Endothelial cell of umbilical vein (primary cell): ENCODE measurements around the gene TBC1D7. TPM values are rescaled to one million over a fixed set of nuclear protein-coding genes. Genes with fewer than 3 reads are reported as not detected.

ENCODE experiments used
- BruUV-seq: library from RNA; stranded (reverse); fragments of 400-500 nt; replicated peaks from 2 replicates; lab custom pipeline; 2021; lab: Mats Ljungman, UMichigan
- CTCF ChIA-PET: fragments of 300-600, 350-600 bp; sonication (Branson Sonifier 250); formaldehyde crosslinking; loops from one replicate; lab custom pipeline; 2021; ENCODE audit warnings: antibody characterized with exemption, inconsistent platforms; lab: Charles Lee
- POLR2A ChIA-PET: fragments of 300-600, 350-600 bp; sonication (Branson Sonifier 250); formaldehyde crosslinking; loops from one replicate; lab custom pipeline; 2021; ENCODE audit warnings: antibody characterized with exemption, inconsistent platforms; lab: Charles Lee
- DNase-seq: peaks from one replicate; pipeline ENCODE4 v3.0.0-alpha.2; 2011; ENCODE audit warnings: low read depth, low spot score
- FAIRE-seq: peaks from 2 replicates; lab custom pipeline; 2011; peaks lifted over from hg19 to GRCh38; lab: Jason Lieb, UNC
- H2AFZ ChIP-seq: 2 replicates; pipeline ENCODE4 v1.6.0; 2012; ENCODE audit warnings: low read depth, low read length, control low read depth, inconsistent platforms
- H3K27ac ChIP-seq: 2 replicates; pipeline ENCODE4 v1.5.1; 2011; ENCODE audit warnings: low read depth, mild to moderate bottlenecking, control low read depth, low read length, moderate library complexity; ENCODE audit not compliant: insufficient read depth
- H3K27me3 ChIP-seq, 2 experiments: 2 replicates each; pipeline versions ENCODE4 v1.6.0 to v1.6.1; 2011; ENCODE audit warnings: low read length in 2 of 2, mixed read lengths in 1 of 2; ENCODE audit not compliant: control insufficient read depth in 2 of 2, insufficient read depth in 2 of 2
- H3K36me3 ChIP-seq, 2 experiments: 2 replicates in 1 of 2; 3 replicates in 1 of 2; pipeline ENCODE4 v1.5.1; 2011; ENCODE audit warnings: low read length in 2 of 2, mild to moderate bottlenecking in 1 of 2, moderate library complexity in 1 of 2; ENCODE audit not compliant: control insufficient read depth in 2 of 2, insufficient read depth in 2 of 2; ENCODE audit errors: extremely low read depth in 1 of 2
- H3K4me1 ChIP-seq: 3 replicates; pipeline ENCODE4 v1.5.1; 2011; ENCODE audit warnings: mild to moderate bottlenecking, low read length; ENCODE audit not compliant: control insufficient read depth, insufficient read depth; ENCODE audit errors: extremely low read depth
- H3K4me2 ChIP-seq: 2 replicates; pipeline ENCODE4 v1.6.1; 2011; ENCODE audit warnings: low read length, control low read depth, mixed read lengths; ENCODE audit not compliant: insufficient read depth
- H3K4me3 ChIP-seq, 3 experiments: fragments of 200-600 bp in 1 of 3; sonication (generic), shearing (Covaris generic) in 1 of 3; replicated peaks in 1 of 3; 2 replicates each; pipeline ENCODE4 v1.5.1; 2011 to 2016; ENCODE audit warnings: control low read depth in 3 of 3, low read length in 3 of 3, mild to moderate bottlenecking in 2 of 3, inconsistent platforms in 1 of 3, low read depth in 1 of 3, moderate library complexity in 1 of 3; ENCODE audit not compliant: insufficient read depth in 1 of 3
- H3K79me2 ChIP-seq: 2 replicates; pipeline ENCODE4 v1.6.0; 2012; ENCODE audit warnings: low read length, inconsistent platforms; ENCODE audit not compliant: control insufficient read depth, insufficient read depth
- H3K9ac ChIP-seq: replicated peaks from 2 replicates; pipeline ENCODE3; 2011; ENCODE audit warnings: low read length, control low read depth; ENCODE audit not compliant: insufficient read depth; ENCODE audit errors: extremely low read depth
- H3K9me1 ChIP-seq: replicated peaks from 3 replicates; pipeline ENCODE4 v1.6.0; 2011; ENCODE audit warnings: mild to moderate bottlenecking, low read length; ENCODE audit not compliant: control insufficient read depth, insufficient read depth; ENCODE audit errors: extremely low read depth
- H3K9me3 ChIP-seq: replicated peaks from 2 replicates; pipeline ENCODE4 v1.5.1; 2012; ENCODE audit warnings: low read length, inconsistent platforms; ENCODE audit not compliant: control insufficient read depth, insufficient read depth
- H4K20me1 ChIP-seq: replicated peaks from 2 replicates; pipeline ENCODE3; 2011; ENCODE audit warnings: mild to moderate bottlenecking, low read length; ENCODE audit not compliant: control insufficient read depth, insufficient read depth; ENCODE audit errors: extremely low read depth
- CTCF ChIP-seq, 2 donors: IDR thresholded peaks; 1 replicate in 1 of 2; 2 replicates in 1 of 2; pipeline ENCODE4 v1.5.1; 2011; ENCODE audit warnings: low read length in 2 of 2, mild to moderate bottlenecking in 2 of 2, moderate library complexity in 2 of 2, control low read depth in 1 of 2, inconsistent platforms in 1 of 2, low read depth in 1 of 2; ENCODE audit not compliant: insufficient read depth in 1 of 2; ENCODE audit errors: extremely low read depth in 1 of 2
- EZH2 ChIP-seq: IDR thresholded peaks from 2 replicates; pipeline ENCODE4 v1.6.1; 2012; ENCODE audit warnings: borderline replicate concordance, low read depth, mild to moderate bottlenecking, moderate library complexity, low read length, inconsistent platforms; ENCODE audit not compliant: severe bottlenecking
- FOS ChIP-seq: IDR thresholded peaks from 2 replicates; pipeline ENCODE4 v1.6.1; 2011; ENCODE audit warnings: mild to moderate bottlenecking, low read length, moderate library complexity, borderline replicate concordance; ENCODE audit not compliant: insufficient read depth
- GATA2 ChIP-seq: IDR thresholded peaks from 2 replicates; pipeline ENCODE4 v1.7.0; 2011; ENCODE audit warnings: low read depth, mild to moderate bottlenecking, moderate library complexity, mixed read lengths, low read length; ENCODE audit not compliant: insufficient read length, insufficient read depth
- JUN ChIP-seq: IDR thresholded peaks from 2 replicates; pipeline ENCODE4 v1.6.1; 2011; ENCODE audit warnings: borderline replicate concordance, low read depth; ENCODE audit not compliant: insufficient read length, insufficient read depth
- MAX ChIP-seq: IDR thresholded peaks from 2 replicates; pipeline ENCODE4 v1.6.1; 2011; ENCODE audit not compliant: insufficient read depth, insufficient read length
- MYC ChIP-seq: IDR thresholded peaks from one replicate; pipeline ENCODE4 v1.6.1; 2011; ENCODE audit warnings: mild to moderate bottlenecking, low read depth, low read length
- POLR2A ChIP-seq: IDR thresholded peaks from 2 replicates; pipeline ENCODE4 v1.6.1; 2012; ENCODE audit warnings: low read depth, mild to moderate bottlenecking, control low read depth, low read length
- POLR2AphosphoS5 ChIP-seq: IDR thresholded peaks from 2 replicates; pipeline ENCODE4 v1.6.1; 2012; ENCODE audit warnings: low read depth, mild to moderate bottlenecking, control low read depth, low read length, moderate library complexity; ENCODE audit not compliant: insufficient read depth
- dilution Hi-C: fragments of 300-500 bp; cut with MboI; formaldehyde crosslinking; loops from one replicate; pipeline ENCODE4 v1.15.0; 2019; ENCODE audit warnings: low sequenced_read_pairs; ENCODE audit not compliant: extremely low pct_ligation_motif_present
- intact Hi-C: fragments of 100-400 bp; cut with micrococcal nuclease; formaldehyde crosslinking; loops from one replicate; pipeline ENCODE4 v1.10.0; 2022
- polyA plus RNA-seq, 4 experiments: library from polyadenylated mRNA; depleted of rRNA in 3 of 4; stranded (reverse) in 3 of 4; unstranded in 1 of 4; fragments of >200 nt; gene quantifications; 2 replicates each; pipeline versions ENCODE4 v1.2.1 to v1.2.3, GENCODE V29; 2011 to 2012; ENCODE audit warnings: missing spikeins in 1 of 4
- total RNA-seq: library from RNA; stranded (reverse); gene quantifications from 2 replicates; pipeline ENCODE4 v1.2.3, GENCODE V29; 2021

Gene TBC1D7
- total and polyA plus RNA-seq, 2 donors (not counting 3 experiments of a cell fraction or from before 2014, with no cell fraction given): 26.6 to 28.1 TPM

- H2AFZ ChIP-seq: no peak overlapping the region
- no peaks in the 10 kb centered on the region for H3K9me3 ChIP-seq
- H3K4me1 ChIP-seq: no peaks in the 10 kb centered on the region
- ChIA-PET CTCF (interaction anchor here (1.3 to 1.5 kb wide), 2 partner anchors 11 to 375 kb away, joined by 3 to 4 read pairs; no protein-coding TSS in a partner anchor), POLR2A (no interaction called here)
- no peaks in the 10 kb centered on the region for H3K36me3 ChIP-seq
- no peaks in the 10 kb centered on the region for H3K27me3 ChIP-seq
- dilution Hi-C loops: no loop called here
- H3K9me1 ChIP-seq: no peaks in the 10 kb centered on the region
- TF ChIP-seq CTCF (IDR thresholded peaks at IDR 0.05; ENCODE audit: extremely low read depth in 1 of 2, insufficient read depth in 1 of 2, low read depth in 1 of 2, low read length in 2 of 2) (no peak), FOS (no peak), JUN (no peak), POLR2AphosphoS5 (no peak), POLR2A (no peak), GATA2 (no peak), MYC (no peak), EZH2 (no peak), MAX (no peak)
- no TSS peak for BruUV-seq
- H4K20me1 ChIP-seq: no peaks in the 10 kb centered on the region
- no peak for DNase-seq
- H3K79me2 ChIP-seq: no peaks in the 10 kb centered on the region
- no peak overlapping the region for H3K9ac ChIP-seq
- FAIRE-seq: no peak
- no peak overlapping the region for H3K4me2 ChIP-seq
- no peak overlapping the region for H3K27ac ChIP-seq
- H3K4me3 ChIP-seq: no peak overlapping the region
- intact Hi-C loops: no loop called here
These were observed 42.6 kb downstream of the TBC1D7 start for GRCh38 chr6:13285705-13286104.
